ENCODE results near the gene TTLL8. TPM values are rescaled to one million over a fixed set of nuclear protein-coding genes. Genes with fewer than 3 reads are reported as not detected.

The TTLL8 gene
- total RNA-seq, 1 experiment from 2014 or later = not detected

DNA sequence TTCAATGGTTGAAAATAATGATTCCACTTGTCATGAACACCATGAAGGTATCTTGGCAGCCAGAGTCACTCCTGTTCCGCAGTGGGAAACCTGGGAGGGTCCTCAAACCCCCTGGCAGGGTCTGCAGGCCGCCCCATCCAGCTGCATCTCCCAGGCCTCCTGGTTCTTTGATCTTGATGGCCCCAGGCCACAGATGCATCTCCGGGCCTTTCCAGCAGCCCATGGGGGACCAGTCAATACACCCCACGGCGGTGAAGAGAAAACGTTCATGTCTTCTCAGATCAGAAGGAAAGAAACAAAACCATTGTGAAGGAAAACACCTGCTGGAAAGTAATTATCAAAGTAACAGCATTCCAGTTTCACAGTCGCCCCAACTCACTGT lies 1.8 kb upstream of the TTLL8 start:
- no peak overlapping the region for H3K4me3 ChIP-seq (replicated peaks in 1 of 2; ENCODE audit: low read depth in 1 of 2, low read length in 2 of 2)
- no peak overlapping the region for H2AFZ ChIP-seq (ENCODE audit: low read depth, low read length, poor library complexity, severe bottlenecking)
- DNase-seq (ENCODE audit: low read depth, low spot score) = no peak
- intact Hi-C loops (cut with micrococcal nuclease) = no loop called here
- no peaks in the 10 kb centered on the region for H3K9me2 ChIP-seq (ENCODE audit: insufficient read depth)
- H3K27me3 ChIP-seq (ENCODE audit: insufficient read depth, low read length) = no peaks in the 10 kb centered on the region
- ChIA-PET RAD21 (ENCODE audit: low non-redundant PET in 1 of 2, low total read pairs in 2 of 2, uncharacterized antibody in 2 of 2, unreplicated experiment in 2 of 2) (no interaction called here), CTCF (no interaction called here), POLR2A (no interaction called here)
- H4K20me1 ChIP-seq (ENCODE audit: insufficient read depth) = no peaks in the 10 kb centered on the region
- H3K4me1 ChIP-seq (ENCODE audit: control insufficient read depth in 1 of 2, insufficient read depth in 2 of 2, low read length in 2 of 2) = no peaks in the 10 kb centered on the region
- no peak overlapping the region for H3K4me2 ChIP-seq (ENCODE audit: low read length)
- no peaks in the 10 kb centered on the region for H3K79me2 ChIP-seq (ENCODE audit: insufficient read depth, low read length)
- no peaks in the 10 kb centered on the region for H3K9me3 ChIP-seq (ENCODE audit: control insufficient read depth in 1 of 2, insufficient read depth in 1 of 2, low read depth in 1 of 2, low read length in 2 of 2)
- no peak for TF ChIP-seq SIN3A (IDR thresholded peaks at IDR 0.05; ENCODE audit: low read depth)
- TF ChIP-seq EGR1 (IDR thresholded peaks at IDR 0.05; ENCODE audit: low read depth) = no peak
- no peak for TF ChIP-seq MAX (IDR thresholded peaks at IDR 0.05)
- TF ChIP-seq CEBPB (IDR thresholded peaks at IDR 0.05; ENCODE audit: low read depth) = no peak
- TF ChIP-seq POLR2AphosphoS5 (IDR thresholded peaks at IDR 0.05; ENCODE audit: low read depth, low read length) = no peak
- no peak for TF ChIP-seq EZH2 (IDR thresholded peaks at IDR 0.05)
- TF ChIP-seq CBX3 (IDR thresholded peaks at IDR 0.05; ENCODE audit: low read depth) = no peak
- no peak for TF ChIP-seq CTCF (IDR thresholded peaks at IDR 0.05 in 2 of 3, conservative IDR thresholded peaks at IDR 0.05 in 1 of 3; ENCODE audit: borderline replicate concordance in 1 of 3, insufficient read depth in 1 of 3, low read depth in 2 of 3, low read length in 2 of 3)
- no peak for ATAC-seq
- H3K9ac ChIP-seq (ENCODE audit: low read length) = no peak overlapping the region
- no peak overlapping the region for H3K27ac ChIP-seq (ENCODE audit: low read depth, low read length)
- no peaks in the 10 kb centered on the region for H3K36me3 ChIP-seq (ENCODE audit: control insufficient read depth in 1 of 2, insufficient read depth in 2 of 2, low read length in 2 of 2)
- BruUV-seq (replicated peaks) = no TSS peak

Measured in HCT116 (cell line).